Measurements from ENCODE around the gene COA8. TPM values are rescaled to one million over a fixed set of nuclear protein-coding genes. Genes with fewer than 3 reads are reported as not detected.

COA8 gene
- total and polyA plus RNA-seq, 2 of the 8 experiments (the other 6 are each of a cell fraction or from before 2014, with no cell fraction given) = 7.1 to 35.5 TPM

DNA sequence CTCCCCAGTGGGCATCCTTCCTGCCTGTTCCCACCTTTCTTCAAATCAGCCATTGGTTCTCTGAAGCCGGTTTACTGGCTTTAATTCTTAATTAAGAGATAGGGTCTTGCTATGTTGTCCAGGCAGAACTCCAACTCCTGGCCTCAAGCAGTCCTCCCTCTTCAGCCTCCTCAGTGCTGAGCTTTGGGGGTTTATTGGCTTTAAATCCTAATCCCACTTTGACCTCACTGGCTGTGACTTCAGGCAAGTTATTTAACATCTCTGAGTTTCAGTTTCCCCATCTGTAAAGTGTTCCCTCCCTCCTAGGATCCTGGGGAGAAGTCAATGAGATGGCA lies 35.9 kb upstream of the COA8 start (continued):
- TF ChIP-seq, protein P1, sequence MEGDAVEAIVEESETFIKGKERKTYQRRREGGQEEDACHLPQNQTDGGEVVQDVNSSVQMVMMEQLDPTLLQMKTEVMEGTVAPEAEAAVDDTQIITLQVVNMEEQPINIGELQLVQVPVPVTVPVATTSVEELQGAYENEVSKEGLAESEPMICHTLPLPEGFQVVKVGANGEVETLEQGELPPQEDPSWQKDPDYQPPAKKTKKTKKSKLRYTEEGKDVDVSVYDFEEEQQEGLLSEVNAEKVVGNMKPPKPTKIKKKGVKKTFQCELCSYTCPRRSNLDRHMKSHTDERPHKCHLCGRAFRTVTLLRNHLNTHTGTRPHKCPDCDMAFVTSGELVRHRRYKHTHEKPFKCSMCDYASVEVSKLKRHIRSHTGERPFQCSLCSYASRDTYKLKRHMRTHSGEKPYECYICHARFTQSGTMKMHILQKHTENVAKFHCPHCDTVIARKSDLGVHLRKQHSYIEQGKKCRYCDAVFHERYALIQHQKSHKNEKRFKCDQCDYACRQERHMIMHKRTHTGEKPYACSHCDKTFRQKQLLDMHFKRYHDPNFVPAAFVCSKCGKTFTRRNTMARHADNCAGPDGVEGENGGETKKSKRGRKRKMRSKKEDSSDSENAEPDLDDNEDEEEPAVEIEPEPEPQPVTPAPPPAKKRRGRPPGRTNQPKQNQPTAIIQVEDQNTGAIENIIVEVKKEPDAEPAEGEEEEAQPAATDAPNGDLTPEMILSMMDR (IDR thresholded peaks at IDR 0.05; ENCODE audit: control extremely low read depth in 1 of 3, insufficient read depth in 1 of 3, low read depth in 1 of 3, low read length in 3 of 3) = no peak
- TF ChIP-seq HDAC2 (IDR thresholded peaks at IDR 0.05; ENCODE audit: borderline replicate concordance in 1 of 2, low read depth in 2 of 2, low read length in 2 of 2) = no peak
- TF ChIP-seq KDM1A (IDR thresholded peaks at IDR 0.05; ENCODE audit: borderline replicate concordance, low read length) = no peak
- TF ChIP-seq CEBPB (IDR thresholded peaks at IDR 0.05; ENCODE audit: low read depth, low read length) = no peak
- no peak for TF ChIP-seq SAP30 (IDR thresholded peaks at IDR 0.05; ENCODE audit: insufficient read depth, insufficient replicate concordance, low read length)
- no peak for TF ChIP-seq POLR2AphosphoS5 (IDR thresholded peaks at IDR 0.05; ENCODE audit: low read depth, low read length)
- TF ChIP-seq TAF7 (optimal IDR thresholded peaks at IDR 0.05; ENCODE audit: borderline replicate concordance, low read depth, low read length) = no peak
- no peak for TF ChIP-seq FOSL1 (IDR thresholded peaks at IDR 0.05; ENCODE audit: insufficient read depth, low read depth, low read length)

Measured in H1 (cell line).